Vagina (tissue), 2 donors: Measurements from ENCODE around the gene FAM98B. TPM values are rescaled to one million over a fixed set of nuclear protein-coding genes. Genes with fewer than 3 reads are reported as not detected.
"Not testable (repeated sequence)": the region's sequence is repeated elsewhere in the genome, so short reads cannot be mapped to it uniquely, and the experiment has no call there.

ENCODE experiments used
- DNase-seq, 2 donors: peaks; one replicate each; pipeline ENCODE4 v3.0.0-alpha.2; 2017; ENCODE audit errors: extremely low spot score in 2 of 2
- H3K27ac ChIP-seq: fragments of 200-600 bp; sonication (generic); one replicate; pipeline ENCODE4 v1.5.1; 2019
- H3K27me3 ChIP-seq: fragments of 200-600 bp; sonication (generic); one replicate; pipeline ENCODE4 v1.5.1; 2019
- H3K36me3 ChIP-seq, 2 donors: fragments of 200-600 bp; sonication (generic); one replicate each; pipeline ENCODE4 v1.5.1; 2017 to 2019
- H3K4me1 ChIP-seq: fragments of 200-600 bp; sonication (generic); one replicate; pipeline ENCODE4 v1.5.1; 2019
- H3K4me3 ChIP-seq, 2 donors: fragments of 200-600 bp; sonication (generic); 1 replicate in 1 of 2; 2 replicates in 1 of 2; pipeline ENCODE4 v1.5.1; 2016 to 2019
- H3K9me3 ChIP-seq: fragments of 200-600 bp; sonication (generic); one replicate; pipeline ENCODE4 v1.5.1; 2019
- CTCF ChIP-seq, 3 experiments: fragments of 450-650 bp in 2 of 3; fragments of 200-600 bp in 1 of 3; sonication (generic) in 1 of 3; IDR thresholded peaks; one replicate each; pipeline ENCODE4 v1.5.1; 2017 to 2019; ENCODE audit warnings: antibody characterized with exemption in 3 of 3, mild to moderate bottlenecking in 2 of 3, moderate library complexity in 2 of 3
- POLR2A ChIP-seq, 2 donors: fragments of 450-650 bp; IDR thresholded peaks; one replicate each; pipeline ENCODE4 v1.6.1; 2017; ENCODE audit warnings: antibody characterized with exemption in 2 of 2, mild to moderate bottlenecking in 2 of 2, moderate library complexity in 2 of 2
- POLR2AphosphoS5 ChIP-seq, 2 donors: sonication (generic); formaldehyde crosslinking; IDR thresholded peaks; one replicate each; pipeline ENCODE4 v1.9.0; 2017; ENCODE audit warnings: antibody characterized with exemption in 2 of 2, mild to moderate bottlenecking in 2 of 2, low read depth in 1 of 2; ENCODE audit not compliant: insufficient read depth in 1 of 2
- intact Hi-C: fragments of 100-400 bp; cut with DNase I; formaldehyde crosslinking; loops from one replicate; pipeline ENCODE4 v1.15.1; 2023
- total RNA-seq: library from RNA; depleted of rRNA; stranded (reverse); fragments of >200 nt; gene quantifications from one replicate; pipeline ENCODE4 v1.2.3, GENCODE V29; 2016

Gene FAM98B
- total RNA-seq, 1 donor from 2014 or later = 18.7 TPM

- no peak for TF ChIP-seq POLR2A (IDR thresholded peaks at IDR 0.05)
- TF ChIP-seq CTCF (IDR thresholded peaks at IDR 0.05) = no peak
- TF ChIP-seq POLR2AphosphoS5 (IDR thresholded peaks at IDR 0.05; ENCODE audit: insufficient read depth in 1 of 2, low read depth in 1 of 2) = no peak
- no peak overlapping the region for H3K4me3 ChIP-seq
- no peaks in the 10 kb centered on the region for H3K27me3 ChIP-seq
- no peak overlapping the region for H3K27ac ChIP-seq
- no peaks in the 10 kb centered on the region for H3K9me3 ChIP-seq
- intact Hi-C loops = no loop called here
- DNase-seq = no peak
- H3K4me1 ChIP-seq = no peaks in the 10 kb centered on the region
- no peaks in the 10 kb centered on the region for H3K36me3 ChIP-seq
Measured at GRCh38 chr15:38430106-38430760, 23.7 kb upstream of the FAM98B start.

- intact Hi-C loops = no loop called here
- no peak overlapping the region for H3K4me3 ChIP-seq
- DNase-seq = no peak
- H3K36me3 ChIP-seq = no peaks in the 10 kb centered on the region
- H3K9me3 ChIP-seq = no peaks in the 10 kb centered on the region
- H3K4me1 ChIP-seq = no peaks in the 10 kb centered on the region
- no peak for TF ChIP-seq POLR2AphosphoS5 (IDR thresholded peaks at IDR 0.05; ENCODE audit: insufficient read depth in 1 of 2, low read depth in 1 of 2)
- no peak for TF ChIP-seq CTCF (IDR thresholded peaks at IDR 0.05)
- no peaks in the 10 kb centered on the region for H3K27me3 ChIP-seq
- no peak overlapping the region for H3K27ac ChIP-seq
Measured at GRCh38 chr15:38436993-38437392, 16.9 kb upstream of the FAM98B start.

- H3K4me3 ChIP-seq, H3K4me1 ChIP-seq, H3K27ac ChIP-seq, H3K9me3 ChIP-seq, DNase-seq, H3K27me3 ChIP-seq, H3K36me3 ChIP-seq, intact Hi-C loops: not testable (repeated sequence)
Measured at GRCh38 chr15:38437603-38438002, 16.3 kb upstream of the FAM98B start.

GRCh38 chr15:38438031-38438986 lies 15.6 kb upstream of the FAM98B start:
- H3K27ac ChIP-seq = no peak overlapping the region
- H3K4me1 ChIP-seq = no peaks in the 10 kb centered on the region
- DNase-seq = no peak
- H3K9me3 ChIP-seq = no peaks in the 10 kb centered on the region
- intact Hi-C loops = no loop called here
- H3K4me3 ChIP-seq = no peak overlapping the region
- no peaks in the 10 kb centered on the region for H3K27me3 ChIP-seq
- no peaks in the 10 kb centered on the region for H3K36me3 ChIP-seq
- TF ChIP-seq POLR2AphosphoS5 (IDR thresholded peaks at IDR 0.05; ENCODE audit: insufficient read depth in 1 of 2, low read depth in 1 of 2) (no peak), CTCF (IDR thresholded peaks at IDR 0.05) (no peak), POLR2A (IDR thresholded peaks at IDR 0.05) (no peak)

GRCh38 chr15:38440353-38441129 lies 13.4 kb upstream of the FAM98B start:
- TF ChIP-seq POLR2A (IDR thresholded peaks at IDR 0.05) (no peak), CTCF (IDR thresholded peaks at IDR 0.05) (peak; percentile 66 to 80 (median 70))
- Histone ChIP-seq H3K9me3 (no peaks in the 10 kb centered on the region), H3K36me3 (no peaks in the 10 kb centered on the region), H3K4me3 (no peak overlapping the region), H3K27me3 (no peaks in the 10 kb centered on the region), H3K27ac (no peak overlapping the region), H3K4me1 (no peaks in the 10 kb centered on the region)
- DNase-seq = no peak
- intact Hi-C loops = loop anchor here (10.0 kb wide), 1 partner anchor 254 kb away; no protein-coding TSS in a partner anchor
